ENCODE data around the gene ZBTB40.

DNA sequence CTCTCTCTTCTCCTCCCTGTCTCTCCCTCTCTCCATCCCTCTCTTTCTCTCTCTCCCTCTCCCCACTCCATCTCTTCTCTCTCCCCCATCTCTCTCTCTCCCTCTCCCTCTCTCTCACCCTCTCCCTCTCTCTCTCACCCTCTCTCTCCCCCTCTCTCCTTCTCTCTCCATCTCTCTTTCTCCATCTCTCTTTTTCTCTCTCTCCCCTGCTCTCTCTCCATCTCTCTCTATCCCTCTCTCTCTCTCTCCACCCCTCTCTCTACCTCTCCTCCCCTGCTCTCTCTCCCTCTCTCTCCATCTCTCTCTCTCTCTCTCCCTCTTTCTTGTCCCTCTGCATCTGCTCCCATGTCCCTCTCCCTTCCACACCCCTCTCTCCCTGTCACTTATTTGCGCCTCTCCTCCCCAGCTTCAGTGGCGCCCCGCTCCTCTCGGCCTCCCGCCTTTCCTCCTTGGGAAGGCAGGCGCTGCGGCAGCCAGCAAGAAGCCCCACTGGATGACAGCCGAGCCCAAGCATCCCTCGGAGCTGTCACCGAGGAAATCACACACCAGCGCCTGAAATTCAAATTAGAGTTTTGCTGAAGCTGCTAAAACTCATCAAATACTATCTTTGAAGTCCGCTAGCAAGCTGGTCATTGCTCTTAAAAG is 96.3 kb downstream of the ZBTB40 start:
- TF ChIP-seq CTCF (IDR thresholded peaks at IDR 0.05; ENCODE audit: poor library complexity) (no peak), EZH2 (IDR thresholded peaks at IDR 0.05; ENCODE audit: borderline replicate concordance) (no peak)

All from hepatocyte (in vitro differentiated cells).